ENCODE measurements around the gene BCAS3.

The BCAS3 gene

DNA sequence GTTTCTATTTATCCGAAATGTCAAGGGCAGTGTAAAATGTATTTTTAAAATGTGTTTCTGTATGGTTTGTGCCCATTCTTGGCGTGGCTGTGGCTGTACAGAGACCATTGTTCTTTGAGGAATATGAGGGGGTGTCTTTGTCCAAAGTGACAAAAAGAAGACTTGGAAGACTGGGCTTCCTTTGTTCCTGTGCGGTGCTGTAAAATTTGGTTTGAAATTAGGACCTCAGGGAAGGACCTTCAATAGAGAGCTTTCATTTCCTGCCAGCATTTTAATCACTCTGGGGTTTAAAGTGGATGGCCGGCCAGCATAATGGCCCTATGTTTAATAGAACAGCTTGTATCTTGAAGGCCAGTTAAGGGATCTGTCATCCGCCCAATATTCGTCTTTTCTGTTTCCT is 531.9 kb downstream of the BCAS3 start:
- H3K4me3 ChIP-seq (ENCODE audit: low read depth, low read length): no peak overlapping the region
- DNase-seq: no peak
- TF ChIP-seq, protein P1, sequence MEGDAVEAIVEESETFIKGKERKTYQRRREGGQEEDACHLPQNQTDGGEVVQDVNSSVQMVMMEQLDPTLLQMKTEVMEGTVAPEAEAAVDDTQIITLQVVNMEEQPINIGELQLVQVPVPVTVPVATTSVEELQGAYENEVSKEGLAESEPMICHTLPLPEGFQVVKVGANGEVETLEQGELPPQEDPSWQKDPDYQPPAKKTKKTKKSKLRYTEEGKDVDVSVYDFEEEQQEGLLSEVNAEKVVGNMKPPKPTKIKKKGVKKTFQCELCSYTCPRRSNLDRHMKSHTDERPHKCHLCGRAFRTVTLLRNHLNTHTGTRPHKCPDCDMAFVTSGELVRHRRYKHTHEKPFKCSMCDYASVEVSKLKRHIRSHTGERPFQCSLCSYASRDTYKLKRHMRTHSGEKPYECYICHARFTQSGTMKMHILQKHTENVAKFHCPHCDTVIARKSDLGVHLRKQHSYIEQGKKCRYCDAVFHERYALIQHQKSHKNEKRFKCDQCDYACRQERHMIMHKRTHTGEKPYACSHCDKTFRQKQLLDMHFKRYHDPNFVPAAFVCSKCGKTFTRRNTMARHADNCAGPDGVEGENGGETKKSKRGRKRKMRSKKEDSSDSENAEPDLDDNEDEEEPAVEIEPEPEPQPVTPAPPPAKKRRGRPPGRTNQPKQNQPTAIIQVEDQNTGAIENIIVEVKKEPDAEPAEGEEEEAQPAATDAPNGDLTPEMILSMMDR (IDR thresholded peaks at IDR 0.05; ENCODE audit: low read depth, low read length, missing control alignments): no peak
- no peaks in the 10 kb centered on the region for H3K36me3 ChIP-seq (replicated peaks)
- no peak overlapping the region for H3K27ac ChIP-seq
- no peaks in the 10 kb centered on the region for H3K27me3 ChIP-seq (replicated peaks)
- in situ Hi-C loops (cut with HindIII; ENCODE audit: low pct_ligation_motif_present, low sequenced_read_pairs): no loop called here

DNA sequence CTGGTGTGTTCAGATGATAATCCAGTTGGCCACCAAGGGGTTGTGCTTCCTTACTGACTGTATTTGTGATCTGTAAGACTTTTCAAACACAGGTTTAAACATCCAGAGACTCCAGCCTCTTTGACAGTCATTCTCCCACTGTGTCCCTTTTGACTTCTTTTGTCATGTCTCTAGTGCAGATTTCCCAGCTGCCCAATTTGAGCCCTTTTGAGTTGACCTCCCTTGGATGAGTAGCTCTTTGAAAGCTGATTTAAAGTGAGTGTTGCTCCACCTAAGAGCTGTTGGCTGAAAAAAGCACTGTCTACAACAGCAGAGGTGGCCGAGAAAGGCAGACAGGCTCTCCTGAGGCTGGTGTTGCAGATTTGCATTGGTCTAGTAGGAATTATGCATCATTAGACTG is 533.6 kb downstream of the BCAS3 start:
- in situ Hi-C loops (cut with HindIII; ENCODE audit: low pct_ligation_motif_present, low sequenced_read_pairs): no loop called here
- DNase-seq: no peak
- Histone ChIP-seq H3K4me3 (ENCODE audit: low read depth, low read length) (no peak overlapping the region), H3K27ac (no peak overlapping the region), H3K27me3 (replicated peaks) (no peaks in the 10 kb centered on the region), H3K36me3 (replicated peaks) (no peaks in the 10 kb centered on the region)
- TF ChIP-seq, protein P1 (IDR thresholded peaks at IDR 0.05; ENCODE audit: low read depth, low read length, missing control alignments): no peak

DNA sequence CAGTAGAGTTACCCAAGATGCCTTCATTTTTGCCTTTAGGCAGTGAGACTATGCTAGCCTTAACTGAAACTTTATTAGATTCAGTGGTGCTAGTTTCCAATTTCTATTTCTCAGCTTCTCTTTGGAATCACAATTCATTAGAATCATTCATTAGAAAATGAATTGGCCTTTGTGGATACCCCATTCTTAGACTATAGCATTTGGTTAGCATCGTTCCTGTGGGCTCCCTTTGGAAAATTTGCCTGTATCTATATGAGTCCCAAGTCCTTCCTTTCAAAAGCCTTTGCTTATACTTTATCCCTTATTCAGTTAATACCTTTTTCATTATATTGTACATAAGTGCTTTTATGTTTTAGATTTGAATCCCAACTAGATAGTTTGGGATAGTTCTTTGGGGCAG is 535.0 kb downstream of the BCAS3 start:
- Histone ChIP-seq H3K36me3 (replicated peaks) (no peaks in the 10 kb centered on the region), H3K27me3 (replicated peaks) (no peaks in the 10 kb centered on the region), H3K4me3 (ENCODE audit: low read depth, low read length) (no peak overlapping the region), H3K27ac (no peak overlapping the region)
- no peak for DNase-seq
- TF ChIP-seq, protein P1 (IDR thresholded peaks at IDR 0.05; ENCODE audit: low read depth, low read length, missing control alignments): no peak
- in situ Hi-C loops (cut with HindIII; ENCODE audit: low pct_ligation_motif_present, low sequenced_read_pairs): no loop called here

DNA sequence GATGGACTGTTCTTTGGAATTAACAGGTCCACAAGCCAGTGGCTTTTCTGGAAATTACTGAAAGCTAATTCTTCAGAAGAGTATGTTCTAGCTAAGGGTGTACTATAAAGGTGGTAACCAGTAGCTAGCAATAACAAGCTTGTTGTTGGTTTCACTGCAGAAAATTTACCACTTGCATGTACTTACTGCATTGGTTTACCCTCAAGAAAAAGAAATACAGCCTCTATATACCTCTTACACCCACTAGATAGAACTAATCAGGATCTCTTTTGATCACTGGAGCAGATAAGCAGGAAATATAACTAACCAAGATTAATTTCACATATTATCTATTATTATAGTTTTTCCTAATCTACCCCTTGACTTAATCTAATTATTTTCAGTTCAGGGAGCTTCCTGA is 537.1 kb downstream of the BCAS3 start:
- in situ Hi-C loops (cut with HindIII; ENCODE audit: low pct_ligation_motif_present, low sequenced_read_pairs): no loop called here
- H3K36me3 ChIP-seq (replicated peaks): no peaks in the 10 kb centered on the region
- no peaks in the 10 kb centered on the region for H3K27me3 ChIP-seq (replicated peaks)
- H3K27ac ChIP-seq: no peak overlapping the region
- DNase-seq: no peak
- no peak overlapping the region for H3K4me3 ChIP-seq (ENCODE audit: low read depth, low read length)
- TF ChIP-seq, protein P1 (IDR thresholded peaks at IDR 0.05; ENCODE audit: low read depth, low read length, missing control alignments): no peak

DNA sequence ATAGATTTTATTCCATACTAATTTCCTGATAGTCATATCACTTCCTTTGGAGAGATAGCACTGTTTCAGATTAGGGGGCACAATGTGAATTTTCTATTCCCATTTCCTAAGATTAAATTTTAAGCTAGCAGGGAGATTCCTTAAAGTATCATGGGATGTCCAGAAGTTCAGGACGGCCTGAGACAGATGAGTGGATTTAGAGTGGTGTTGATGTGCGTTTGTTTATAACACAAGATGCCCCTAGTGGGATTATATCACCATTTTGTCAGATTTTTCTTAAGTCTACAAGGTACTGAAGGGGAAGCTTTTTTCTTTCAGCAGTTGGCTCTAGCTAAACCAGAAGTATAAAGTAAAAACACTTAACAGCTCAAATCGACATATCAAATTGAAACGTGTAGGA is 538.4 kb downstream of the BCAS3 start:
- no peak for DNase-seq
- H3K27me3 ChIP-seq (replicated peaks): no peaks in the 10 kb centered on the region
- in situ Hi-C loops (cut with HindIII; ENCODE audit: low pct_ligation_motif_present, low sequenced_read_pairs): no loop called here
- H3K27ac ChIP-seq: no peak overlapping the region
- H3K4me3 ChIP-seq (ENCODE audit: low read depth, low read length): no peak overlapping the region
- TF ChIP-seq, protein P1 (IDR thresholded peaks at IDR 0.05; ENCODE audit: low read depth, low read length, missing control alignments): no peak
- no peaks in the 10 kb centered on the region for H3K36me3 ChIP-seq (replicated peaks)

DNA sequence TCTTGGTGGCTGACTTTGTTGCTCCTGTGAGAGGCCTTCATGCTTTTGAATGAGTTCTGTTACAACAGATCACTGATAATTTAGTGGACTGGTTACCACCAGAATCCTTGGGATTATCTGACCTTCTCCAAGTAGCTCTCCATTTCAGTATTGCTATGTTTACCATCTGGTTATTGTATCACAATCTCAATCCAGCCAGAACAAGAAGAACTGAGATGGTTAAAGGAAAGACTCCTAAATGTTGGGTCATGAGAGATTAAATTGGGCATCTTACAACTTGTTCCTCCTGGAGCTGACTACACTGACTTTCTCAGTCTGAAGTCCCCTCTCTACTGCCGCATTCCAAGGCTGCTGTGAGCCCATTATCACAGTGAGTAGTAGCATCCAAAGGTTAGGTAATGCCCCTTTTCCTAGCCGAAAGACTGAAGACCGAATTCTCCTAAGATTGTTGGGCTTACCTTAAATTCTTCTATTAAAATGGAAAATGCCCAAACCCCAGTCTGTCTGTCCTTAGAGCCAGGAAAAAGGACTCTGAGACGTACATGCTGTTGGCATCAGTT is 540.3 kb downstream of the BCAS3 start:
- TF ChIP-seq, protein P1 (IDR thresholded peaks at IDR 0.05; ENCODE audit: low read depth, low read length, missing control alignments): no peak
- in situ Hi-C loops (cut with HindIII; ENCODE audit: low pct_ligation_motif_present, low sequenced_read_pairs): no loop called here
- no peaks in the 10 kb centered on the region for H3K36me3 ChIP-seq (replicated peaks)
- H3K27ac ChIP-seq: peak overlapping the region; percentile 43
- H3K4me3 ChIP-seq (ENCODE audit: low read depth, low read length): no peak overlapping the region
- no peak for DNase-seq
- H3K27me3 ChIP-seq (replicated peaks): no peaks in the 10 kb centered on the region

Measured in brain microvascular endothelial cell (primary cell).